Psoas muscle (tissue), 8 donors: ENCODE data around the gene COL18A1. TPM values are rescaled to one million over a fixed set of nuclear protein-coding genes. Genes with fewer than 3 reads are reported as not detected.
"Not testable (repeated sequence)": the region's sequence is repeated elsewhere in the genome, so short reads cannot be mapped to it uniquely, and the experiment has no call there.

Source experiments
- ATAC-seq, 4 donors: fragments of 200-7000 bp; cut with Tn5 transposase; one replicate each; pipeline ENCODE4 v1.9.1; 2020; ENCODE audit warnings: moderate library complexity in 3 of 4, mild to moderate bottlenecking in 2 of 4
- DNase-seq, 2 donors: peaks; one replicate each; pipeline ENCODE4 v3.0.0-alpha.2; 2020
- H3K27ac ChIP-seq: fragments of 200-600 bp; one replicate; pipeline ENCODE4 v1.8.0; 2022
- H3K27me3 ChIP-seq, 3 donors: fragments of 200-600 bp in 1 of 3; one replicate each; pipeline versions ENCODE4 v1.6.1 to v1.8.0; 2013 to 2022; ENCODE audit warnings: low read length in 2 of 3, mild to moderate bottlenecking in 2 of 3, moderate library complexity in 1 of 3; ENCODE audit not compliant: insufficient read depth in 3 of 3
- H3K36me3 ChIP-seq, 2 donors: fragments of 200-600 bp in 1 of 2; one replicate each; pipeline versions ENCODE4 v1.6.1 to v1.8.0; 2013 to 2022; ENCODE audit warnings: low read depth in 1 of 2, mild to moderate bottlenecking in 1 of 2, moderate library complexity in 1 of 2; ENCODE audit not compliant: insufficient read depth in 1 of 2
- H3K4me1 ChIP-seq: fragments of 200-600 bp; one replicate; pipeline ENCODE4 v1.8.0; 2022
- H3K4me3 ChIP-seq: fragments of 200-600 bp; one replicate; pipeline ENCODE4 v1.8.0; 2022; ENCODE audit warnings: mild to moderate bottlenecking
- H3K9me3 ChIP-seq: fragments of 200-600 bp; one replicate; pipeline ENCODE4 v1.8.0; 2022
- CTCF ChIP-seq: fragments of 200-600 bp; IDR thresholded peaks from one replicate; pipeline ENCODE4 v1.8.0; 2022; ENCODE audit warnings: antibody characterized with exemption
- WGBS, 3 donors: extraction: QIAGEN DNeasy Blood & Tissue Kit; methylation state at CpG; one replicate each; pipeline versions ENCODE4 v1.1.6 to v1.1.7; 2013; 5-methylcytosine and 5-hydroxymethylcytosine counted together
- intact Hi-C, 2 donors: fragments of 100-400 bp; cut with DNase I; formaldehyde crosslinking; loops; one replicate each; pipeline versions ENCODE4 v1.11.0 to v1.14.2; 2022
- polyA plus RNA-seq, 3 donors: library from polyadenylated mRNA; stranded (reverse); fragments of 200-250 nt; gene quantifications; one replicate each; pipeline ENCODE4 v1.2.3, GENCODE V29; 2013
- total RNA-seq, 4 donors: library from RNA; stranded (reverse); fragmentation: NEBNext Ultra II Directional in 2 of 4; extraction: Animal tissue kit (Norgen Biotek cat#: 25700) in 2 of 4; gene quantifications; one replicate each; pipeline versions ENCODE4 v1.2.1 to v1.2.4, GENCODE V29; 2021 to 2023
- donor health status: healthy with polysubstance abuse.
- donor health status: DM: no; HTN: no; CAD: no; lungs with moderate emphysema.
- donor health status: Bipolar disorder and iron deficiency.
- donor health status: healthy.
- donor health status: DM: yes; HTN: yes; CAD: no.
- donor health status: DM: no; HTN: no; CAD: no.
- donor health status: DM: no; HTN: no; CAD: no.
- donor health status: DM: yes; HTN: yes; CAD: no.

COL18A1 gene
- total and polyA plus RNA-seq, 7 donors: 4.8 to 25.3 (median 12.1) TPM

DNA sequence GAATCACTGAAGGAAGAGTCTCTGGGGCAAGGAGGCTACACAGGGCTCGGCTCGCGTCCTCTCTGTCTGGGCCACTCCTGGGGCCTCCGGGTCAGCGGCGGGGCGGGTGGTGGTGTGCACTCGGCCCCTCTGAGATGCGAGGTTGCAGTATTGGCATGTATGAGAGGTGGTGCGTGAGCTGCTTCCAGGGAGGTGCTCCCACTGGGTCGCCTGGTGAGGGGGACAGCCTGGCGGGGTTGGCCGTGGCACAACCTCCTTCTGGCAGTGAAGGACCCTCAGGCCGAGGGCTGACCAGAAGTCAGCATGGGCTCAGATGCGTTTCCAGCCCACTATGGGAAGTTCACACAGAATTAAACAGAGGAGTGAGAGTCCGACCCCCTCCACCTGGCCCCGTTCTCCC lies 38.5 kb upstream of the COL18A1 start:
- no peak for TF ChIP-seq CTCF
- DNase-seq: peak in 1 of 2 donors; percentile 44
- Histone ChIP-seq H3K4me1 (peaks cover 12% of the 10 kb centered on the region), H3K9me3 (no peaks in the 10 kb centered on the region), H3K4me3 (no peak overlapping the region), H3K27me3 (peaks cover 0 to 39% (median 5%) of the 10 kb centered on the region in 3 donors), H3K27ac (peak overlapping the region; percentile 60), H3K36me3 (no peaks in the 10 kb centered on the region)
- ATAC-seq: no peak
- 83 to 87% (median 84%) methylated on average over 17 of the region's 17 CpGs for WGBS, 3 donors
- intact Hi-C loops: no loop called here

DNA sequence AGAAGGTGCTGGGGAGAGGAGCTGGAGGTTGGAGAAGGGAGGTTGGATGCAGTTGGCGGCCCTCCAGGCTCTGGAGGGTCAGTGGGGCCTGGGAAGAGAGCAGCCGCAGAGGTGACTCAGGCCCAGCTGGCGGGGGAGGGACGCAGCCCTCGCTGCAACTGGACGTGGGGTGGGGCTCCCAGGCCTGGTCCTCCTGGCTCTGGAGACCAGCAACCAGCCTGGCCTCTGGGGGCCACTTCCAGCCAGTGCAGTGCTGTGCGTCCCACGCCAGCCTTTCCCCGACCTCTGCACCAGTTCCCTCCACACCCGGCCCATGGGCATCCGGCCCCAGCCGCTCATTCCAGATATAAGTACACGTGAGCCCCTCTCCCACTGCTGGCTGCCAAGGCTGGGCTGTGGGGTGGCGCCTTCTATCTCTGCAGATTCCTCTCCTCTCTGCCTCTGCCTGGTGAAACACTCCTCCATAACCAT lies 38.0 kb upstream of the COL18A1 start:
- peak; percentile 73 to 82 for DNase-seq
- Histone ChIP-seq H3K27ac (peak overlapping the region; percentile 60), H3K4me3 (no peak overlapping the region), H3K9me3 (no peaks in the 10 kb centered on the region), H3K4me1 (peaks cover 12% of the 10 kb centered on the region), H3K36me3 (no peaks in the 10 kb centered on the region), H3K27me3 (peaks cover 0 to 34% (median 5%) of the 10 kb centered on the region in 3 donors)
- intact Hi-C loops: no loop called here
- peak; percentile 11 to 40 (median 30) for ATAC-seq
- WGBS, 3 donors: 34 to 45% (median 44%) methylated on average over 9 to 14 of the region's 14 CpGs
- TF ChIP-seq CTCF: no peak

DNA sequence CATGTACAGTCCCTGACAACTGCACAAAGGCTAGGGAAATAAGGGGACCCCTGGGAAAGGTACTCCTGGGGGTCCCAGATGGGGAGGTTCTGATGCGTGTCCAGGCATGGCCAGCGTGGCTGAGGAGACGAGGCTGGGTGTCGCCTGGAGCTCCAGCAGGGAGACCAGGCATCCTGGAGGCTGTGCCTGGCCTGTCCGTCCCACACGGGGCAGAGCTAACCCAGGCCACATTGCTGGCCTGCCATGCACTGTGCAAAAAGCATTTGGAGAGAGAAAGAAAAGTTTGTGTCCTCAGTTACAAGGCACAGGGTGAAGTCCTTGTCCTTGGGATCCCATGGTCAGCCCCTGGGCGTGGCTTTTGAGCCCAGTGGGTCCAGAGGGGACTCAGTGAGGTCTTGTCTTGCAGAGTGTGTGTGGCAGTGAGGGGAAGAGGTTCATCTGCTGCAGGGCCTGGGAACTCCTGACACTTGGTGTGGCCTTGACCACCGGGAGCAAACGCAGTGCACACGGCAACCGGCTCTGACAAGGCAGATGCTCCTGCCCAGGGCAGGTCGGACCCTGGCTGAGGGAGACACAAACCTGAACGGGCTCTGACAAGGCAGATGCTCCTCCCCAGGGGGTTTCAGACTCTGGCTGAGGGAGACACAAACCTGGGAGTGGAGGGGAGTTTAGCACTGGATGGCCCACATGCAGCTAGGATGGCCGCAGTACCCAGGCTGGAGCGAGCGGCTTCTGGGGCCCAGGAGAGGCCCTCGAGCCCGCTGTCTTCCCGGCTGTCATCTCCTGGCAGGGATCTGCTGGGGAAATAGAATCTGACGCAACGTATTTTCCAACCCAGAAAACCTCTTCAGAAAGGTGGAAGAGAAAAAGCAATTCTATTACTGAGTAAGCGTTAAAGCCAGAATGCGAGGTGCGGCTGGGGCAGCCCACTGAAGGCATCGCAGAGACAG lies 37.3 kb upstream of the COL18A1 start:
- Histone ChIP-seq H3K27ac (peak overlapping the region; percentile 60), H3K4me3 (no peak overlapping the region), H3K27me3 (peaks cover 0 to 30% (median 5%) of the 10 kb centered on the region in 3 donors), H3K4me1 (peaks cover 12% of the 10 kb centered on the region), H3K36me3 (no peaks in the 10 kb centered on the region), H3K9me3 (no peaks in the 10 kb centered on the region)
- WGBS, 3 donors: 73 to 82% (median 75%) methylated on average over 25 of the region's 25 CpGs
- intact Hi-C loops: no loop called here
- no peak for ATAC-seq
- no peak for TF ChIP-seq CTCF
- DNase-seq: peak in 1 of 2 donors; percentile 29

GRCh38 chr21:45369018-45369417 lies 35.9 kb upstream of the COL18A1 start:
- H3K4me3 ChIP-seq, H3K27ac ChIP-seq, intact Hi-C loops, H3K9me3 ChIP-seq, H3K36me3 ChIP-seq, ATAC-seq: not testable (repeated sequence)
- 69 to 80% (median 71%) methylated on average over 23 of the region's 23 CpGs for WGBS, 3 donors
- Histone ChIP-seq H3K27me3 (peaks cover 0 to 33% (median 2%) of the 10 kb centered on the region in 3 donors), H3K4me1 (peaks cover 12% of the 10 kb centered on the region)
- peak in 1 of 2 donors; percentile 24 for DNase-seq

- ATAC-seq (peak in 3 of 4 donors; percentile 46 to 52 (median 47)), DNase-seq (peak; percentile 72 to 75)
- intact Hi-C loops: no loop called here
- H3K9me3 ChIP-seq: no peaks in the 10 kb centered on the region
- 45 to 58% (median 49%) methylated on average over 14 of the region's 14 CpGs for WGBS, 3 donors
- H3K4me1 ChIP-seq: peaks cover 12% of the 10 kb centered on the region
- no peaks in the 10 kb centered on the region for H3K36me3 ChIP-seq
- TF ChIP-seq CTCF: no peak
- H3K27me3 ChIP-seq: peaks cover 0 to 23% (median 0%) of the 10 kb centered on the region in 3 donors
- H3K4me3 ChIP-seq: no peak overlapping the region
- no peak overlapping the region for H3K27ac ChIP-seq
These were observed 34.4 kb upstream of the COL18A1 start for GRCh38 chr21:45370575-45370974.
